ENCODE measurements around the gene PXN.
"Not testable (repeated sequence)": the region's sequence is repeated elsewhere in the genome, so short reads cannot be mapped to it uniquely, and the experiment has no call there.

The PXN gene

DNA sequence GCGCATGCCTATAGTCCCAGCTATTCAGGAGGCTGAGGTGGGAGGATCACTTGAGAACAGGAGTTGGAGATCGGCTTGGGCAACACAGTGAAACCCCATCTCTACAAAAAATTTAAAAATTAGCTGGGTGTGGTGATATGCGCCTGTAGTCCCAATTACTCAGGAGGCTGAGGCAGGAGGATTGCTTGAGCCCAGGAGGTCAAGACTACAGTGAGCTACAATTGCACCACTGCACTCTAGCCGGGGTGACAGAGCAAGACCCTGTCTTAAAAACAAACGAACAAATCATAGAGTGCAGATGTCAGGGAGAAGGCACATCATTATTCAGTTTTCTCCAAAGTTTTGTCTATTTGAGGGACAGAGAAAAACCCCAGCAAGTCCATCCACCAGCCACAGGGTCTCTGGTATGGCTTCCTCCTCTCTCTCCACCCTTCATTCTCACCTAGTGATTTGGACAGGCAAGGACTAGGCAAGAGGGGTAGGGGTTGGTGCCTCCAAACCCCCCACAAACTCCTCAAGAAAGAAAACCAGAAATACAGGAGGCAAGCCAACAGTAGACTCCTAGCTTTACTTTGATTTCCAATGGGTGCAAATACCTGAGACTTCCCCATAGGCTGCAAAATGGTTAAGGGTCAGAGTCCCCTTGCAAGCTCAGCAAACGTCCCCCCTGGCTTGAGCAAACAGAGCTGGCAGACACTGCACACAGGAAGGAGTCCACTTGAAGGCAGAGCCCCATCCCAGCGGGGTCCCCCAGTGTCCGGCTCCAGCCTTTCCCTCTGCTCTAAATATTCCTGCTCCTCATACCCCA, 38.1 kb downstream of the PXN start:
- in situ Hi-C loops (cut with HindIII; ENCODE audit: low sequenced_read_pairs): loop anchor here (5.0 kb wide), 1 partner anchor 40 kb away; the partner anchor contains the start of gene PXN

GRCh38 chr12:120225852-120226640, 39.5 kb downstream of the PXN start:
- in situ Hi-C loops (cut with HindIII; ENCODE audit: low sequenced_read_pairs): loop anchor here (5.0 kb wide), 1 partner anchor 41 kb away; the partner anchor contains the start of gene PXN

GRCh38 chr12:120225200-120225558, 40.4 kb downstream of the PXN start:
- in situ Hi-C loops (cut with HindIII; ENCODE audit: low sequenced_read_pairs): loop anchor here (5.0 kb wide), 1 partner anchor 42 kb away; the partner anchor contains the start of gene PXN

- in situ Hi-C loops (cut with HindIII; ENCODE audit: low sequenced_read_pairs): loop anchor here (5.0 kb wide), 1 partner anchor 43 kb away; the partner anchor contains the start of gene PXN
These were observed 41.0 kb downstream of the PXN start for GRCh38 chr12:120224304-120225199.

DNA sequence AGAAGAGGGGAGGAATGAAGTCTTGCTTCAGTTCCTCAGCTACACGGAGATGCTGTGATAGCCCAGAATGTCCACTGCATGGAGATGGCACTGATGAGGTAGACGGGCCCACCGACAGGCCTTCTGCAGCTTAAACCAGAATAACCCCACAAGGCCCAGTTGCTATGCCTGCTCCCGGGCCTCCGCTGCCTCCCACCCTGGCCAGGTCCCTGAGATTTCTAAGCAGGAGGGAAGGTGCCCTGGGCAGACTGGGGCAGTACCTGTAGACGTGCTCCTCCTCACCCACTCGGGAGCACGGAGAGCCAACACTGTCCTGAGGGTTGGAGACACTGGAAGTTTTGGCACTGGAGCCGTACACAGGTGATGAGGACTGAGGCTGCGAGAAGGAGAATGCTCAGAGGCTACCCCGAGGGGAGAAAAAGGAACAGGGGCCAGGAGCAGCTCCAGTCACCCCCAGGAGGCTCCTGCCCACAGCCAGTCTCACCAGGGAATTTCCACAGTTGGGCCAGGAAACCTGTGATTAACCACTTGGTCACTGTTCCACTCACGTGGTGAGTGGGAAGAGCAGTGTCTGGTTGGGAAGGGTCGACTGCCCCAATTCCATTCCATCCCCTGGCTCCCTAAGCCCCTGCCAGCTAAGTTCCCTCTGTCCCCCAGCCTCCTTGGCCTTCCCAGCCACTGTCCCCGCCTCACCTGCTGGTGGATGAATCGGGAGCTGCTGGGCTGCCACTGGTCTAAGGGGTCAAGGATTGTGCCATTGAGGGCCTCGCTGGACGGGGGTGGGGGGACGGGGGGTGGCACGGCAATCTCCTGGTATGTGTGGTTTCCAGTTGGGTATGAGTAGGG, 41.8 kb downstream of the PXN start:
- in situ Hi-C loops (cut with HindIII; ENCODE audit: low sequenced_read_pairs): no loop called here

GRCh38 chr12:120222288-120222832, 43.2 kb downstream of the PXN start:
- in situ Hi-C loops (cut with HindIII; ENCODE audit: low sequenced_read_pairs): no loop called here

DNA sequence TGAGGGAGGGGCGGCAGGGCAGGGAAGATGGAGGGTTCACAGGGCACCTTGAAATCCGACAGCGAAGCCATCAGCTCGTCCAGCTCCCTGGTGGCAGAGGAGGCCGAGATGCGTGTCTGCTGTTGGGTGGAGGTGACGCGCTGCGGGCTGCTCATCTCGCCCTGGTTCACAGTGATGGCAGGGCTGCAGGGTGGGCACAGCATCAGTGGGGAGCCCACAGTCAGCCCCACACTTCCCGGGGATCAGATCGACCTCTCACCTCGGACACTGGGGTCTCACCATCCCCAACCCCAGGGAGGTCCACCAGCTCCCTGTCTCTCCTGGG, 44.0 kb downstream of the PXN start:
- in situ Hi-C loops (cut with HindIII; ENCODE audit: low sequenced_read_pairs): no loop called here

- in situ Hi-C loops (cut with HindIII; ENCODE audit: low sequenced_read_pairs): no loop called here
These were observed 44.5 kb downstream of the PXN start for GRCh38 chr12:120220838-120221575.

- in situ Hi-C loops (cut with HindIII; ENCODE audit: low sequenced_read_pairs): loop anchor here (5.0 kb wide), 1 partner anchor 57 kb away; no protein-coding TSS in a partner anchor
These were observed 46.6 kb downstream of the PXN start for GRCh38 chr12:120218680-120219606.

GRCh38 chr12:120216742-120217605, 48.6 kb downstream of the PXN start:
- in situ Hi-C loops (cut with HindIII; ENCODE audit: low sequenced_read_pairs): loop anchor here (5.0 kb wide), 1 partner anchor 55 kb away; no protein-coding TSS in a partner anchor

DNA sequence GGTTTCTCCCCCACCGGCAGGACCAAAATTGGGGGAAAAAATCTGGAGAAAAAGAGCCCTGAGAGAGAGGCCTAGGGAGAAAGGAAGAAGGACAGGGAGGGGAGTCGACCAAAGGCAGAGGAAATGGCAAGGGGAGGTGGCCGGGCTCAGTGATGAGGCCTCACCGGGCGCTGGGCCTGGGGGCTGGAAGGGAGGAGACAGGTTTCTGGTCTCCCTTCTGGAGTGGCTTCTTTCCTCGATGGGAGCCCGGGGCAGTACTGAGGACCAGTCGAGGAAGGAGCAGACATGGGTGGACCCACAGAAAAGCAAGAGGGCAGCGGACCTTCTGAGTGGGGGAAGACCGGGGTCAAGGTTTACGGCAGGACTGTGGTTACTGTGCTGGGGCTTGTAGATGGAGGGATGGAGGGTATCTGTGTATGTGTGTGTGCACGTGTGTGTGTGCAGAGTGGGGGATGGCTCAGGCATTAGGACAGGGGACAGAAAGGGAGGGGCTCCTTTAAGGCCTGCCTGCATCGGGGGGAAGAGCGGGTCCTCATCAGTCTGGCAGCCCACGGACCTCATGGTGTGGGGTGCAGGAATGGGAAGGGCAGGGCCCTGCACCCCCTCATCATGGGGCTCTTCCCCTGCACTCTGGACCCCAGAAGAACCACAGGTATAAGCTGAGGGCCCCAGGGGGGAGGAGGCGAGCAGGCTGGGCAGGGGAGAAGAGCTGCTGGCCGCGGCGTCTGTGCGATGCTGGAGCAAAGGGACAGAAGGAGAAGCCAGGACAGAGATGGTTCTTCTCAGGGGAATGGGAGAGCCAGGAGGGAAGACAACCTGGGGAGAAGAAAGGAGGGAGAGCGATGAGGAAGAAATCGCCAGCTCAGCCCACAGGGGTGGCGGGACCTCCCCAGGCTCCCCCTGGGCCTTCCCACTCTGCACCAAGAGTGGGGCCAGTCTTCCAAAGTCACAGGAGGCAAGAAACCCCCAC, 49.5 kb downstream of the PXN start:
- in situ Hi-C loops (cut with HindIII; ENCODE audit: low sequenced_read_pairs): loop anchor here (5.0 kb wide), 1 partner anchor 54 kb away; no protein-coding TSS in a partner anchor

DNA sequence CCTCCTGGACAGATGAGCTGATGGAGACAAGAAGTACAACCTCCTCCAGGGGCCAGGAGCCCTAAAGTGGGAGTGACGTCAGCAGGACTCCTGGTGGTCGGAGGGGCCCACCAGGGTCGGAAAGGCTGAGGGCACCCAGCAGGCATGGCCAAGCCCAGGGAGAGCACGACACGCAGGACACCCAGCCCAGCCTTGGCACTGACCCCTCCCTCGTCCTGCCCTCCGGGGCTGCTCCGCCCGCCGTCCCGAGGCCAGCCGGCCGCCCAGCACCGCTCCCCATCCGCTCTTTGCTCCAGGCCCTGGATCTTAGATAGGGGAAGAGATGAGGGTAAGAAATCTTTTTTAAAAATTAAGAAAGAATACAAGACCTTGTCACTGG, 50.2 kb downstream of the PXN start:
- in situ Hi-C loops (cut with HindIII; ENCODE audit: low sequenced_read_pairs): loop anchor here (5.0 kb wide), 1 partner anchor 53 kb away; no protein-coding TSS in a partner anchor

DNA sequence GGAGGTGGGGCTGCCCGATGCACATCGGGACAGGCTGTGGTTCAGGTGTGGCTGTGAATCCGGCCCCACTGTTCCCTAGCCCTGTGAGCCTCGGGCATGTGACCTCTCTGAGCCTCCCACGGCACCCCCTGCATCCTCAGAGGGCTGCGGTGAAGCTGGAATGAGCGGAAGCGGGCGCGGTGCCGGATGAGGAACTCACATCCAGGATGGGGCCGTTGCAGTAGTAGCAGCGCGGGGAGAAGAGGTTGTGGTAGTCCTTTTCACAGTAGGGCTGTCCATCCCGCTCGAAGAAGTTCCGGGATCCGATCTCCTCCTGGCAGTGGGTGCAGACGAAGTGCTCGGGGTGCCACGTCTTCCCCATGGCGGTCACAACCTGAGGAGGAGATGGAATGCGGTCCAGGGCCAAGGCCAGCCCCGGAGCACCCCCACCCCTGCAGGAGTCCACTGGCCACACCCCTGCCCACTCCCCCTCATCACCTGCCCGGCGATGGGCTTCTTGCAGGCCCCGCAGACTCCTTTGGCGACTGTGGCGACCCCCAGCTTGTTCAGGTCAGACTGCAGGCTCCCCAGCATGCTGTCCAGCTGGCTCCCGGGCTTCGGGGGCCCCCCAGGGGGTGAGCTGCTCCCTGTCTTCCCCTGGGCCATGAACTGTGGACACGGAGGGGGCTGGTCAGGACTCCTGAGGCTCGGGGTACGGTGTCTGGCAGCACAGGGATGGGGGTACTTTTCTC, 50.7 kb downstream of the PXN start:
- in situ Hi-C loops (cut with HindIII; ENCODE audit: low sequenced_read_pairs): loop anchor here (5.0 kb wide), 1 partner anchor 52 kb away; no protein-coding TSS in a partner anchor

DNA sequence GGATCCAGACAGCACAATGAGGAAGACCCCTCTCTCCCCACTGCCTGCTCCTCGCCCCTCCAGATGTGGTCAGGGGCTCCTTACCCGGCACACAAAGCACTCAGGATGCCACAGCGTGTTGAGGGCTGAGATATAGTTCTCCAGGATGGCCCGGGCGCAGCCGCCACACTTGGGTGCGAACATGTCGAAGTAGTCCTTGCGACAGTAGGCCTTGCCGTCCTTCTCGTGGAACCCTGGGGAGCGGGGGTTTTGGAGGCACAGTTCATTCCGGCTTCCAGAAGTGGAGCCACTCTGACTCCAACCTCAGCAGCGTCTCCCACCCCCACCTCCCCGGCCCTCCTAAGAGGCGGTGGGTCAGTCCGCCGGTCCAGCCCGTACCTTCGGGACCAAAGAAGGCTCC, 51.8 kb downstream of the PXN start:
- in situ Hi-C loops (cut with HindIII; ENCODE audit: low sequenced_read_pairs): no loop called here

DNA sequence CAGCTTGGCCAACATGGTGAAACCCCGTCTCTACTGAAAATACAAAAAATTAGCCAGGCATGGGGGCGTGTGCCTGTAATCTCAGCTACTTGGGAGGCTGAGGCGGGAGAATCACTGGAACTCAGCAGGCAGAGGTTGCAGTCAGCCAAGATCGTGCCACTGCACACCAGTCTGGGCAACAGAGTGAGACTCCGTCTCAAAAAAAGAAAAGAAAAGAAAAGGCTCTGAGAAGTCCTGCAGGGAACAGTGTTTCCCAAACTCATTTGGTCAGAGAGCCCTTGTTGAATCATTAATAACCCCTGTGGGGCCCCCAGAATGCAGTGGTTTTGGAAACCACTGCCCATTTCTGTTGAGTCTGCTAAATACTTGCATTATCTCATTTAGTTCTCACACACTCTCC, 52.3 kb downstream of the PXN start:
- in situ Hi-C loops (cut with HindIII; ENCODE audit: low sequenced_read_pairs): not testable (repeated sequence)
